SHP77 treated with DMSO at 0.1 percent for 48 hours (cell line): ENCODE measurements around the gene ENTPD2.
A peak's percentile ranks its signal among the peaks of the same experiment; 100 is the strongest.
"Not testable (repeated sequence)": the region's sequence is repeated elsewhere in the genome, so short reads cannot be mapped to it uniquely, and the experiment has no call there.

Source experiments
- DNase-seq: peaks from one replicate; lab custom pipeline; 2025; lab: John Stamatoyannopoulos, UW

Gene ENTPD2

GRCh38 chr9:137064027-137064879 lies 10.4 kb upstream of the ENTPD2 start:
- DNase-seq: peak; percentile 16

GRCh38 chr9:137063311-137064026 lies 9.6 kb upstream of the ENTPD2 start:
- DNase-seq: no peak

- DNase-seq: not testable (repeated sequence)
Observed at GRCh38 chr9:137062798-137063197, 8.9 kb upstream of the ENTPD2 start.

GRCh38 chr9:137062384-137062783 lies 8.5 kb upstream of the ENTPD2 start:
- DNase-seq: no peak

GRCh38 chr9:137058521-137059234 lies 4.8 kb upstream of the ENTPD2 start:
- peak; percentile 41 for DNase-seq

GRCh38 chr9:137057545-137057944 lies 3.7 kb upstream of the ENTPD2 start:
- DNase-seq: no peak

- no peak for DNase-seq
Observed at GRCh38 chr9:137056739-137057415, 3.0 kb upstream of the ENTPD2 start.

GRCh38 chr9:137055385-137056364 lies 1.8 kb upstream of the ENTPD2 start:
- no peak for DNase-seq

GRCh38 chr9:137054932-137055384 lies 1.1 kb upstream of the ENTPD2 start:
- no peak for DNase-seq

GRCh38 chr9:137052998-137053943 lies 590 bp downstream of the ENTPD2 start:
- DNase-seq: no peak

- DNase-seq: no peak
Observed at GRCh38 chr9:137052293-137052692, 1.6 kb downstream of the ENTPD2 start.

- no peak for DNase-seq
Observed at GRCh38 chr9:137051145-137051724, 2.6 kb downstream of the ENTPD2 start.

GRCh38 chr9:137050570-137050969 lies 3.3 kb downstream of the ENTPD2 start:
- DNase-seq: no peak

GRCh38 chr9:137049544-137050449 lies 4.1 kb downstream of the ENTPD2 start:
- DNase-seq: peak; percentile 37

- DNase-seq: no peak
Observed at GRCh38 chr9:137048655-137049543, 5.0 kb downstream of the ENTPD2 start.

GRCh38 chr9:137046088-137046787 lies 7.6 kb downstream of the ENTPD2 start, which contains the start of gene NPDC1:
NPDC1 (minus strand) TSS chr9:137046177; CDS start chr9:137045989, 188 bp downstream.
- peak; percentile 53 for DNase-seq
